VCaP (cell line): Measurements from ENCODE around the gene FCHSD2.
A peak's percentile ranks its signal among the peaks of the same experiment; 100 is the strongest.
"Not testable (repeated sequence)": the region's sequence is repeated elsewhere in the genome, so short reads cannot be mapped to it uniquely, and the experiment has no call there.

Experiments used
- H3K27ac ChIP-seq: fragments of 450-650 bp; 2 replicates; pipeline ENCODE4 v1.5.1; 2017
- TF ChIP-seq, protein P1 (sequence below): fragments of 450-650 bp; conservative IDR thresholded peaks from 2 replicates; pipeline ENCODE4 v1.5.1; 2017; ENCODE audit warnings: mild to moderate bottlenecking, moderate library complexity

FCHSD2 gene

GRCh38 chr11:73085189-73085875 lies 56.8 kb downstream of the FCHSD2 start:
- no peak overlapping the region for H3K27ac ChIP-seq
- TF ChIP-seq, protein P1, sequence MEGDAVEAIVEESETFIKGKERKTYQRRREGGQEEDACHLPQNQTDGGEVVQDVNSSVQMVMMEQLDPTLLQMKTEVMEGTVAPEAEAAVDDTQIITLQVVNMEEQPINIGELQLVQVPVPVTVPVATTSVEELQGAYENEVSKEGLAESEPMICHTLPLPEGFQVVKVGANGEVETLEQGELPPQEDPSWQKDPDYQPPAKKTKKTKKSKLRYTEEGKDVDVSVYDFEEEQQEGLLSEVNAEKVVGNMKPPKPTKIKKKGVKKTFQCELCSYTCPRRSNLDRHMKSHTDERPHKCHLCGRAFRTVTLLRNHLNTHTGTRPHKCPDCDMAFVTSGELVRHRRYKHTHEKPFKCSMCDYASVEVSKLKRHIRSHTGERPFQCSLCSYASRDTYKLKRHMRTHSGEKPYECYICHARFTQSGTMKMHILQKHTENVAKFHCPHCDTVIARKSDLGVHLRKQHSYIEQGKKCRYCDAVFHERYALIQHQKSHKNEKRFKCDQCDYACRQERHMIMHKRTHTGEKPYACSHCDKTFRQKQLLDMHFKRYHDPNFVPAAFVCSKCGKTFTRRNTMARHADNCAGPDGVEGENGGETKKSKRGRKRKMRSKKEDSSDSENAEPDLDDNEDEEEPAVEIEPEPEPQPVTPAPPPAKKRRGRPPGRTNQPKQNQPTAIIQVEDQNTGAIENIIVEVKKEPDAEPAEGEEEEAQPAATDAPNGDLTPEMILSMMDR = no peak

- no peak overlapping the region for H3K27ac ChIP-seq
- TF ChIP-seq, protein P1 = no peak
Observed at GRCh38 chr11:73078631-73079030, 63.5 kb downstream of the FCHSD2 start.

- TF ChIP-seq, protein P1 = no peak
- no peak overlapping the region for H3K27ac ChIP-seq
Observed at GRCh38 chr11:73077454-73077853, 64.7 kb downstream of the FCHSD2 start.

- 0 out of 2 replicates have a peak overlapping the region, but pooled peaks have one; percentile 60 for H3K27ac ChIP-seq
- TF ChIP-seq, protein P1 = no peak
Observed at GRCh38 chr11:73074319-73074718, 67.8 kb downstream of the FCHSD2 start.

- TF ChIP-seq, protein P1 = no peak
- H3K27ac ChIP-seq = peak overlapping the region; percentile 60
Observed at GRCh38 chr11:73072935-73073481, 69.1 kb downstream of the FCHSD2 start.

DNA sequence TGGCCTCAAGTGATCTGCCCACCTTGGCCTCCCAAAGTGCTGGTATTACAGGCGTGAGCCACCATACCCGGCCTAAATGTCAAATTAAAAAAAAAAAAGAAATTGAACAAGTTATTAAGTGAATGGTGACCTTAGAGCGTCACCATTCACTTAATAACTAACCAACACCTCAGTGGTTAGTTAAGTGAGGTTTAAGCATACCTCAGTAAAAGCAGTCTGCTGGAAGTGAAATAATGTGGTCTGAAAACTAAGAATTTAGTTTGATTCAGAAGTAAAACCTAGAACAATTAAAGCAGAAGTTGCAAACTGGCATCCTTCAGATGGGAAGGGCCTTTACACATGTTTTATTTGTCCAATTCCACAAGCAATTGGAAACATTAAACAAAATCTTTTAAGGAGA lies 71.5 kb downstream of the FCHSD2 start:
- H3K27ac ChIP-seq = peak overlapping the region; percentile 12
- TF ChIP-seq, protein P1 = no peak

- H3K27ac ChIP-seq = not testable (repeated sequence)
Observed at GRCh38 chr11:73061857-73062424, 80.2 kb downstream of the FCHSD2 start.

- not testable (repeated sequence) for H3K27ac ChIP-seq
Observed at GRCh38 chr11:73061434-73061833, 80.7 kb downstream of the FCHSD2 start.
